ENCODE data around the gene ZNF578.
"Not testable (repeated sequence)": the region's sequence is repeated elsewhere in the genome, so short reads cannot be mapped to it uniquely, and the experiment has no call there.

Gene ZNF578

DNA sequence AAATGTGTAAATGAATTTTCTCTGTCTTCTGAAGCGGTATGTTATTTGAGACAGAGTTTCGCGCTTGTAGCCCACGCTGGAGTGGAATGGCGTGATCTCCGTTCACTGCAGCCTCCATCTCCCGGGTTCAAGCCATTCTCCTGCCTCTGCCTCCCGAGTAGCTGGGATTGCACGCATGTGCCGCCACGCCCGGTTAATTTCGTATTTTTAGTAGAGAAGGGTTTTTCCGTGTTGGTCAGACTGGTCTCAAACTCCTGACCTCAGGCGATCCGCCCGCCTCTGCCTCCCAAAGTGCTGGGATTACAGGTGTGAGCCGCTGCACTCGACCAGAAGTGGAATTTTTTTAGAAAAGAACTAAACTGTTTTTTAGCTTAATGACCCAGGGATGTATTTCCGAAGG is 70.7 kb downstream of the ZNF578 start:
- intact Hi-C loops (cut with DNase I; ENCODE audit: low total_unique reads) = no loop called here

DNA sequence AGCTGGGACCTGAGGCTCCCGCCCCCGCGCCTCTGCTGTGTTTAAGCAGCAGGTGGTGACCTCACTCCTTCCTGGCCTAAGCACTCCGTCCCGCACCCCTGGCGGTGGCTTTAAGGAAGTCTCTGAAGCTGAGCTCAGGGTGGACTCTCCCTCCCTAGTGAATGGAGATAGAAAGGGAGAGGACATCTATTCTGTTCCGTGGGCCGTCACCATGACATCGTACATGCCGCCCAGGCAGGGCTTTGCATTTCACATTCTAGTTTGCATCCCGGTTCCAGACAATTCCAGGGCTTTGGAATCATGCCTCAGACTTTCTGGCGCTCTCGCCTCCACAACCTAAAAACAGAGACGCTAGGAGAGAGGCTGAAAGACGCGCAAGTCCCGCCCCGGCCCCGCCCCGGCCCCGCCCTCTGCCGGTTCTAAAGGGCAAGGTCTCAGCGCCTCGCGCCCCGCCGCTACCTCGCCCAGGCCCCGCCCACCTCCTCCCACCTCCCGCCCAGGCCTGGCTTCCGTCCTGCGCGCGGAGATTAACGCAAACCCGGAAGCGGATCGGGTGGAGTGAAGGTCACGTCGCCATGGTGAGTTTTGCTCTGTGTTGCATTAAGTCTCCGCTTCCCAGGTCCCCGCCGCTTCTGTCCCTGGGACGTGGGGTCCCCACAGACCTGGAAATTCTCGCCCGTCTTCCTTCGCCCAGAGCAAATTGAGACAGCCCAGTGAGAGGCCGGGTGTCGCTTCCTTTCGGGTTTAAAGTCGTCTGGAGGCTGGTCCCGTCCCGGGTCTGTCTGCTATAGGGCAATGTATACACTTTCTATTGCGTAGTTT is 74.0 kb downstream of the ZNF578 start, which contains the start of gene ZNF808:
Gene ZNF808, plus strand, starts transcription at position 535 of the 822 bp plus-strand sequence. CDS start 15,617 bp downstream, outside the sequence.
- Histone ChIP-seq H3K27ac (peak within 1 kb of the TSS; percentile 85 to 92), H3K4me1 (peaks cover 0 to 20% (median 7%) of the 10 kb centered on the region in 4 donors), H3K27me3 (no peaks in the 10 kb centered on the region), H3K36me3 (no peaks in the 10 kb centered on the region), H3K9me3 (no peaks in the 10 kb centered on the region), H3K4me3 (peak within 1 kb of the TSS; percentile 67 to 70)
- DNase-seq = peak; percentile 95 to 98
- intact Hi-C loops (cut with DNase I; ENCODE audit: low total_unique reads) = no loop called here
- TF ChIP-seq, protein P1, sequence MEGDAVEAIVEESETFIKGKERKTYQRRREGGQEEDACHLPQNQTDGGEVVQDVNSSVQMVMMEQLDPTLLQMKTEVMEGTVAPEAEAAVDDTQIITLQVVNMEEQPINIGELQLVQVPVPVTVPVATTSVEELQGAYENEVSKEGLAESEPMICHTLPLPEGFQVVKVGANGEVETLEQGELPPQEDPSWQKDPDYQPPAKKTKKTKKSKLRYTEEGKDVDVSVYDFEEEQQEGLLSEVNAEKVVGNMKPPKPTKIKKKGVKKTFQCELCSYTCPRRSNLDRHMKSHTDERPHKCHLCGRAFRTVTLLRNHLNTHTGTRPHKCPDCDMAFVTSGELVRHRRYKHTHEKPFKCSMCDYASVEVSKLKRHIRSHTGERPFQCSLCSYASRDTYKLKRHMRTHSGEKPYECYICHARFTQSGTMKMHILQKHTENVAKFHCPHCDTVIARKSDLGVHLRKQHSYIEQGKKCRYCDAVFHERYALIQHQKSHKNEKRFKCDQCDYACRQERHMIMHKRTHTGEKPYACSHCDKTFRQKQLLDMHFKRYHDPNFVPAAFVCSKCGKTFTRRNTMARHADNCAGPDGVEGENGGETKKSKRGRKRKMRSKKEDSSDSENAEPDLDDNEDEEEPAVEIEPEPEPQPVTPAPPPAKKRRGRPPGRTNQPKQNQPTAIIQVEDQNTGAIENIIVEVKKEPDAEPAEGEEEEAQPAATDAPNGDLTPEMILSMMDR (IDR thresholded peaks at IDR 0.05) = peak; percentile 58 to 74

More for the DNA sequence above, 70.7 kb downstream of the ZNF578 start:
- H3K27me3 ChIP-seq = no peaks in the 10 kb centered on the region
- no peak overlapping the region for H3K27ac ChIP-seq
- H3K36me3 ChIP-seq = no peaks in the 10 kb centered on the region
- peaks cover 0 to 19% (median 7%) of the 10 kb centered on the region in 4 donors for H3K4me1 ChIP-seq
- TF ChIP-seq, protein P1 (IDR thresholded peaks at IDR 0.05) = no peak
- peaks cover 0 to 5% (median 0%) of the 10 kb centered on the region in 3 donors for H3K9me3 ChIP-seq
- H3K4me3 ChIP-seq = no peak overlapping the region
- no peak for DNase-seq

DNA sequence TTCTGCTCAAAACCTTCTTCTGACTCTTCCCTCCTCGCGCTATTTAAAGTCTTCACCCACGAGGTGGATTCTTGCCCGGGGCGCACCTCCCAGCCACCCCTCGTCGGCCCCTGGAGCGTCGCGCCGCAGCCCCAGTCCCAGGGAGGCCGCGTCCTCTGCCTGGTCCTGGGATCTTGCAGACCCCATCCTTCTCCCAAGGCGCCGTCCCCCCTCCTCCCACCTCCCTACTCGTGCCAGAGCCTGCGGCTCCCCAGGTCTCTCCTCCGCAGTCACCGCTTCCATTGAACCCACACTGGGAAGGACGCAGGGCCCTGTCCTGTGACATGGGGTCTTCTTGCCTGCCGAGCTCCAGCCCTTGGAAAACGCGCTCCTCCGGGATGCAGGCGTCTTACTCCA is 74.6 kb downstream of the ZNF578 start:
- Histone ChIP-seq H3K4me1 (peaks cover 0 to 20% (median 7%) of the 10 kb centered on the region in 4 donors), H3K27me3 (no peaks in the 10 kb centered on the region), H3K27ac (peak overlapping the region; percentile 85 to 92), H3K9me3 (no peaks in the 10 kb centered on the region), H3K36me3 (no peaks in the 10 kb centered on the region), H3K4me3 (peak overlapping the region; percentile 67 to 70)
- intact Hi-C loops (cut with DNase I; ENCODE audit: low total_unique reads) = no loop called here
- no peak for DNase-seq
- TF ChIP-seq, protein P1 (IDR thresholded peaks at IDR 0.05) = no peak

DNA sequence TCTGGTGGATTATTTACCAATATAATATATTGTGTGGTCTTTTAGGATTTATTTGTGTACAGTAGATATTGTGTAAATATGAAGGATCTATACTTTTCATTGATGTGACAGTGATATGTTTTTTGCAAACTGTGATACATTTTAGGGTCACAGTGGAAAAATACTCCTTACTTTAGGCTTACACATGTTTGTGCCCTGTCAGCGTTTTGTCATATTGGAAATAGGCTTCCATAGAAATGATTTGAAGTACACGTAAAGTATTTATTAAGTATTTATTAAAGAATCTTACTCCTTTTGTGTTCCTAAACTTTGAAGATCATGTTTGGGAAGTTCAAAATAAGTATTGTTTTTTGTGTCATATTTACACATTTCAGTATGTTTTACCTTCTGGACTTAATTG is 79.1 kb downstream of the ZNF578 start:
- TF ChIP-seq, protein P1 (IDR thresholded peaks at IDR 0.05) = no peak
- Histone ChIP-seq H3K9me3 (no peaks in the 10 kb centered on the region), H3K27me3 (no peaks in the 10 kb centered on the region), H3K4me1 (peaks cover 0 to 32% (median 7%) of the 10 kb centered on the region in 4 donors), H3K27ac (no peak overlapping the region), H3K4me3 (no peak overlapping the region), H3K36me3 (peaks cover 0 to 4% (median 0%) of the 10 kb centered on the region in 3 donors)
- no peak for DNase-seq
- intact Hi-C loops (cut with DNase I; ENCODE audit: low total_unique reads) = no loop called here

DNA sequence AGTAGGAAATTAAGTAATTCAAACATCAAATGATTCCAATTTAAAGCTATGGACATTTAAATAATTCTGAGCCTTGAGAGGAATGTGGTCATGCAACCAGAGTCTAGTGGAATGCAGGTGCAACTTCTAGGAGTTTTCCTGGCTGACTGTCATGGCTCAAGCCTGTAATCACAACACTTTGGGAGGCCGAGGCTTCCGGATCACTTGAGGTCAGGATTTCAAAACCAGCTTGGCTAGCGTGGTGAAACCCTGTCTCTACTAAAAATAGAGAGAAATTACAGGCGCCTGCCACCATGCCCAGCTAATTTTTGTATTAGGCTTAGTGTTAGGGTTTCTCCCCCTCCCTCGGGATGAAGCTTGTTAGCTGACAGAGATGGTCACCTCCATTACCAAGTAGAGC is 80.5 kb downstream of the ZNF578 start:
- H3K27me3 ChIP-seq = no peaks in the 10 kb centered on the region
- H3K27ac ChIP-seq = no peak overlapping the region
- peaks cover 0 to 4% (median 0%) of the 10 kb centered on the region in 3 donors for H3K36me3 ChIP-seq
- H3K9me3 ChIP-seq = no peaks in the 10 kb centered on the region
- DNase-seq = no peak
- TF ChIP-seq, protein P1 (IDR thresholded peaks at IDR 0.05) = no peak
- no peak overlapping the region for H3K4me3 ChIP-seq
- H3K4me1 ChIP-seq = peaks cover 0 to 21% (median under 1%) of the 10 kb centered on the region in 4 donors
- intact Hi-C loops (cut with DNase I; ENCODE audit: low total_unique reads) = no loop called here

DNA sequence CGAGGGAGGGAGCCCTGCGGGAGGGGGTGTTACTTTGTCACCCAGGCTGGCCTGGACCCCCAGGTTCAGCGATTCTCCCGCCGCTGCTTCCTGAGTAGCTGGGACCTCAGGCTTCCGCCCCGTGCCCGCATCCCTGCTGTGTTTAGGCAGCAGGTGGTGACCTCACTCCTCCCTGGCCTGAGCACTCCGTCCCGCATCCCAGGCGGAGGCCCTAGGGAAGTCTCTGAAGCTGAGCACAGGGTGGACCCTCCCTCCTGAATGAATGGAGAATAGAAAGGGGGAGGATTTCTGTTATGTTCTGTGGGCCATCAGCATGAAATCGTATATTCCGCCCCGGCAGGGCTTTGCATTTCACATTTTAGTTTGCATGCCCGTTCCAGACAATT is 82.0 kb downstream of the ZNF578 start:
- H3K27me3 ChIP-seq; intact Hi-C loops (cut with DNase I; ENCODE audit: low total_unique reads); DNase-seq; H3K9me3 ChIP-seq; H3K36me3 ChIP-seq: not testable (repeated sequence)
- Histone ChIP-seq H3K4me1 (peaks cover 0 to 18% (median 0%) of the 10 kb centered on the region in 4 donors), H3K4me3 (peak overlapping the region; percentile 55 to 78), H3K27ac (peak overlapping the region; percentile 76)

Data from tibial artery (tissue), 4 donors.